Activated T-helper 9 cell treated with anti-CD3 and anti-CD28 coated beads, Interleukin-2, amount 50 U/mL, for 16 hours (primary cell): ENCODE data around the gene CCR9.
"Not testable (repeated sequence)": the region's sequence is repeated elsewhere in the genome, so short reads cannot be mapped to it uniquely, and the experiment has no call there.

ENCODE experiments used
- DNase-seq: peaks from one replicate; pipeline ENCODE4 v3.0.0-alpha.2; 2020; ENCODE audit warnings: low read depth

CCR9 gene

GRCh38 chr3:45885979-45886705, at the start of gene CCR9:
CCR9 (plus strand) TSS chr3:45886543; CDS start chr3:45894934, 8,391 bp downstream.
- no peak for DNase-seq

GRCh38 chr3:45838466-45838865, 47.9 kb upstream of the CCR9 start:
- no peak for DNase-seq

GRCh38 chr3:45841420-45841756, 45.0 kb upstream of the CCR9 start:
- DNase-seq, result peak; percentile 1

- DNase-seq, result peak; percentile 84
Observed at GRCh38 chr3:45841757-45842491, 44.4 kb upstream of the CCR9 start, which contains the start of gene LZTFL1. LZTFL1 (minus strand) TSS chr3:45842119; CDS start chr3:45841991, 128 bp downstream.

GRCh38 chr3:45842851-45843625, 43.3 kb upstream of the CCR9 start:
- no peak for DNase-seq

- DNase-seq, result no peak
Observed at GRCh38 chr3:45844616-45845015, 41.7 kb upstream of the CCR9 start.

GRCh38 chr3:45848392-45848791, 38.0 kb upstream of the CCR9 start:
- no peak for DNase-seq

- no peak for DNase-seq
Observed at GRCh38 chr3:45852828-45853227, 33.5 kb upstream of the CCR9 start.

- DNase-seq, result not testable (repeated sequence)
Observed at GRCh38 chr3:45856323-45856722, 30.0 kb upstream of the CCR9 start.

GRCh38 chr3:45857024-45857423, 29.3 kb upstream of the CCR9 start:
- DNase-seq, result not testable (repeated sequence)

GRCh38 chr3:45858809-45859543, 27.4 kb upstream of the CCR9 start:
- DNase-seq, result no peak

- no peak for DNase-seq
Observed at GRCh38 chr3:45860481-45860880, 25.9 kb upstream of the CCR9 start.

GRCh38 chr3:45861043-45861719, 25.2 kb upstream of the CCR9 start:
- no peak for DNase-seq

GRCh38 chr3:45864760-45865519, 21.4 kb upstream of the CCR9 start:
- DNase-seq, result no peak

- no peak for DNase-seq
Observed at GRCh38 chr3:45865563-45865962, 20.8 kb upstream of the CCR9 start.

GRCh38 chr3:45868213-45868612, 18.1 kb upstream of the CCR9 start:
- DNase-seq, result no peak

- DNase-seq, result no peak
Observed at GRCh38 chr3:45868650-45869049, 17.7 kb upstream of the CCR9 start.

GRCh38 chr3:45869638-45870037, 16.7 kb upstream of the CCR9 start:
- no peak for DNase-seq

GRCh38 chr3:45870099-45870498, 16.2 kb upstream of the CCR9 start:
- peak; percentile 41 for DNase-seq

- no peak for DNase-seq
Observed at GRCh38 chr3:45871780-45872179, 14.6 kb upstream of the CCR9 start.

GRCh38 chr3:45872569-45872968, 13.8 kb upstream of the CCR9 start:
- DNase-seq, result no peak
